DND-41 (cell line): ENCODE results near the gene ITGA8.

ENCODE experiments used
- ATAC-seq: fragments of 200-7000 bp; cut with Tn5 transposase; 3 replicates; pipeline ENCODE4 v1.9.1; 2021; ENCODE audit warnings: low read depth; ENCODE audit not compliant: insufficient read depth
- DNase-seq: peaks from one replicate; pipeline ENCODE4 v3.0.0-alpha.2; 2020
- H2AFZ ChIP-seq: 2 replicates; pipeline ENCODE4 v1.6.0; 2012; ENCODE audit warnings: low read depth, low read length
- H3K27ac ChIP-seq: 2 replicates; pipeline ENCODE4 v1.5.1; 2012; ENCODE audit warnings: low read length, inconsistent platforms
- H3K27me3 ChIP-seq: fragments of 200-600 bp; sonication (generic); 2 replicates; pipeline ENCODE4 v1.6.0; 2012; ENCODE audit warnings: low read length, mild to moderate bottlenecking, inconsistent platforms; ENCODE audit not compliant: insufficient read depth, poor library complexity
- H3K36me3 ChIP-seq: 2 replicates; pipeline ENCODE4 v1.5.1; 2012; ENCODE audit warnings: low read length, inconsistent platforms; ENCODE audit not compliant: insufficient read depth
- H3K4me1 ChIP-seq: 2 replicates; pipeline ENCODE4 v1.5.1; 2012; ENCODE audit warnings: mild to moderate bottlenecking, low read length; ENCODE audit not compliant: insufficient read depth
- H3K4me2 ChIP-seq: 2 replicates; pipeline ENCODE4 v1.6.0; 2012; ENCODE audit warnings: mild to moderate bottlenecking, moderate library complexity, low read length, inconsistent platforms; ENCODE audit not compliant: insufficient read depth
- H3K4me3 ChIP-seq, 2 experiments: fragments of 200-600 bp in 1 of 2; shearing (Covaris generic) in 1 of 2; 2 replicates each; pipeline ENCODE4 v1.5.1; 2012 to 2016; ENCODE audit warnings: inconsistent platforms in 2 of 2, low read length in 2 of 2, mild to moderate bottlenecking in 2 of 2, low read depth in 1 of 2, moderate library complexity in 1 of 2
- H3K79me2 ChIP-seq: 2 replicates; pipeline ENCODE4 v1.6.0; 2012; ENCODE audit warnings: low read length, inconsistent platforms; ENCODE audit not compliant: insufficient read depth
- H3K9ac ChIP-seq: 2 replicates; pipeline ENCODE4 v1.6.0; 2012; ENCODE audit warnings: low read depth, mild to moderate bottlenecking, inconsistent platforms, low read length, moderate library complexity
- H3K9me3 ChIP-seq: 2 replicates; pipeline ENCODE4 v1.5.1; 2012; ENCODE audit warnings: low read length, moderate library complexity, mild to moderate bottlenecking, inconsistent platforms; ENCODE audit not compliant: insufficient read depth, severe bottlenecking
- H4K20me1 ChIP-seq: 2 replicates; pipeline ENCODE4 v1.6.0; 2012; ENCODE audit warnings: low read length; ENCODE audit not compliant: insufficient read depth
- CTCF ChIP-seq: IDR thresholded peaks from 2 replicates; pipeline ENCODE4 v1.5.1; 2012; ENCODE audit warnings: borderline replicate concordance, low read length, moderate library complexity, mild to moderate bottlenecking; ENCODE audit not compliant: poor library complexity, severe bottlenecking; ENCODE audit errors: extremely low read depth
- EZH2 ChIP-seq: IDR thresholded peaks from 3 replicates; pipeline ENCODE4 v1.6.1; 2012; ENCODE audit warnings: borderline replicate concordance, low read depth, mild to moderate bottlenecking, moderate library complexity, low read length, inconsistent platforms; ENCODE audit not compliant: severe bottlenecking

The ITGA8 gene

GRCh38 chr10:15515202-15515601 is 204.5 kb downstream of the ITGA8 start:
- Histone ChIP-seq H3K36me3 (no peaks in the 10 kb centered on the region), H3K27me3 (no peaks in the 10 kb centered on the region)
- TF ChIP-seq EZH2: no peak
- no peak for TF ChIP-seq CTCF

GRCh38 chr10:15510963-15511362 is 208.8 kb downstream of the ITGA8 start:
- no peaks in the 10 kb centered on the region for H4K20me1 ChIP-seq
- ATAC-seq: no peak
- no peak overlapping the region for H2AFZ ChIP-seq
- no peaks in the 10 kb centered on the region for H3K27me3 ChIP-seq
- H3K27ac ChIP-seq: no peak overlapping the region
- no peak overlapping the region for H3K9ac ChIP-seq
- no peaks in the 10 kb centered on the region for H3K36me3 ChIP-seq
- H3K4me3 ChIP-seq: no peak overlapping the region
- no peak for DNase-seq
- no peaks in the 10 kb centered on the region for H3K79me2 ChIP-seq
- H3K4me2 ChIP-seq: no peak overlapping the region
- no peaks in the 10 kb centered on the region for H3K9me3 ChIP-seq
- no peaks in the 10 kb centered on the region for H3K4me1 ChIP-seq
- no peak for TF ChIP-seq EZH2
- TF ChIP-seq CTCF: no peak

More at GRCh38 chr10:15515202-15515601, 204.5 kb downstream of the ITGA8 start:
- Histone ChIP-seq H3K9ac (no peak overlapping the region), H4K20me1 (no peaks in the 10 kb centered on the region), H3K4me3 (no peak overlapping the region), H3K27ac (no peak overlapping the region), H3K4me1 (no peaks in the 10 kb centered on the region), H3K4me2 (no peak overlapping the region), H3K9me3 (no peaks in the 10 kb centered on the region), H3K79me2 (no peaks in the 10 kb centered on the region), H2AFZ (no peak overlapping the region)
- ATAC-seq: no peak
- no peak for DNase-seq

GRCh38 chr10:15505329-15505728 is 214.4 kb downstream of the ITGA8 start:
- no peaks in the 10 kb centered on the region for H3K36me3 ChIP-seq
- H3K9ac ChIP-seq: no peak overlapping the region
- no peaks in the 10 kb centered on the region for H3K79me2 ChIP-seq
- no peak for DNase-seq
- TF ChIP-seq EZH2 (no peak), CTCF (no peak)
- no peak overlapping the region for H3K27ac ChIP-seq
- H3K4me1 ChIP-seq: no peaks in the 10 kb centered on the region
- no peak overlapping the region for H3K4me3 ChIP-seq
- no peaks in the 10 kb centered on the region for H3K9me3 ChIP-seq
- H3K4me2 ChIP-seq: no peak overlapping the region
- no peak overlapping the region for H2AFZ ChIP-seq
- no peak for ATAC-seq
- H3K27me3 ChIP-seq: no peaks in the 10 kb centered on the region
- H4K20me1 ChIP-seq: no peaks in the 10 kb centered on the region

GRCh38 chr10:15504101-15504840 is 215.5 kb downstream of the ITGA8 start:
- Histone ChIP-seq H3K4me3 (no peak overlapping the region), H3K36me3 (no peaks in the 10 kb centered on the region), H3K27ac (no peak overlapping the region), H3K4me2 (no peak overlapping the region), H3K27me3 (no peaks in the 10 kb centered on the region), H2AFZ (no peak overlapping the region), H3K4me1 (no peaks in the 10 kb centered on the region), H4K20me1 (no peaks in the 10 kb centered on the region), H3K9me3 (no peaks in the 10 kb centered on the region), H3K9ac (no peak overlapping the region), H3K79me2 (no peaks in the 10 kb centered on the region)
- no peak for ATAC-seq
- TF ChIP-seq CTCF: no peak
- TF ChIP-seq EZH2: no peak
- DNase-seq: no peak
